HG03064 (cell line): ENCODE data around the gene KCND3.
"Not testable (repeated sequence)": the region's sequence is repeated elsewhere in the genome, so short reads cannot be mapped to it uniquely, and the experiment has no call there.

ENCODE experiments used
- ATAC-seq: cut with Tn5 transposase; IDR thresholded peaks from one replicate; pipeline ENCODE4 v1.9.1; 2021; ENCODE audit warnings: low read depth; ENCODE audit not compliant: unreplicated experiment

KCND3 gene

DNA sequence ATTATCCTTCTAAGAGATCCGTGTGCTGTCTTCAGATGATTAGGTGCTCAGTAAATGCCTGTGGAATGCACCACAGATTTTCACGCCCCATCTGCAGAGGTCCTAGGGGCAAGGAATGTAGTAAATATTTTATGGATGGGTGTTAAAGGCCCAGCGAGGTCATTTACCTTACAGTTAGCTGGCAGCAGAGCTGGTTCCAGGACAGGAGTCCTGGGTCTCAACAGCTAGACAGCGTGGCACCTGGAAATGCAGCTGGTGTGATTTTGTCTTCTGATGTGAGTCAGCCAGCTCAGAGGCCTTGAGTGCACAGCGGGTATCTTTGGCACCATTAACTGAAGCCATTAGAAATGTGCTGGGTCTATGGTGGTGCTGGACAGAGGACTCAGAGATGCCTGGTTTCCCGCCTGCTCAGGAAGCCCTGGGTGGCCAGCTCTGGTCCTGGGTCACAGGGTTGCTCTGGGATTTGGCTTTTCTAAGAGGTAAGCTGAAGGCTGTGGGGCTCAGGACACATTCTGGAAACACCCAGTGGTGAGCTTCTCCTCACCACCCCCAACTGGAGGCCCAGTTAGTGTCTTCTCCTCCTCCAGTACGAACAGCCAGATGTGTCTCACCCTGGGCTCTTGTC is 168.2 kb downstream of the KCND3 start:
- ATAC-seq: no peak

GRCh38 chr1:111819566-111820263 is 169.8 kb downstream of the KCND3 start:
- no peak for ATAC-seq

DNA sequence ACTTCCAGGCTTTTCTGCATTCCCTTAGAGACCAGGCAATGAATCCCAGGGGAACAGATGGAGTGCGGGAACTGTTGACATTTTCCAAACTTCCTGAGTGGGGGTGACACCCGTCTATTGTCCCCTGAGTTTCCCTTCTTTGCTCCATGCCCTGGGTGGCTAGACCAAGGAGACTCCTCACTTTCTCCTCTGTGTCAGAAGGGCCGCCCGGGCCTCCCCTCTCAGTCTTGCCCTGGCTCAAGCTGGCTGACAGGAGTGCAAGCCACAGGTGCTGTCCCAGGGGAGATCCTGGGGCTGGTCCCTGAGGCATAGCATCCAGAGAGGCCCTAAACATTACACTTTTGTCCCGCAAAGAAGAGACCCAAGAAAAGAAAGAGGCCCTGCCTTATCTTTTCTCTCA is 170.9 kb downstream of the KCND3 start:
- ATAC-seq: no peak

DNA sequence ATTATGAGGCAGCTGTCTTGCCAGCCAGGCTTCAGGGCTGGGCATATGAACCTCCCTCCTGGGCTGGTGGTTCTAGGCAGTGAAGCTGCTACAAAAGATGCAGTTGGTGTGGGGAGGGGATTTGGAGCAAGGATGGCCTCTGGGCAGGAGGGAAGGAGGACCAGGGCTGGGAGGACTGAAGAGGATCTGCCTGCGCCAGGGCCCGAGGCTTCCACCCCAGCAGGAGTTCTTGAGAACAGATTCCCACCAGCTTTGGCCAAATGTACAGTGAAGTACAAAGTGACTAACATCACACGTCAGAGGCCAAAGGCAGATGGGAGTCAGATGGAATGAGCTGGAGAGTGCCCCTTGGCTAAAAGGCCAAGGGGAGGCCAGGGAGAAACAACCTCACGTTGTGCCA is 171.4 kb downstream of the KCND3 start:
- ATAC-seq: no peak

DNA sequence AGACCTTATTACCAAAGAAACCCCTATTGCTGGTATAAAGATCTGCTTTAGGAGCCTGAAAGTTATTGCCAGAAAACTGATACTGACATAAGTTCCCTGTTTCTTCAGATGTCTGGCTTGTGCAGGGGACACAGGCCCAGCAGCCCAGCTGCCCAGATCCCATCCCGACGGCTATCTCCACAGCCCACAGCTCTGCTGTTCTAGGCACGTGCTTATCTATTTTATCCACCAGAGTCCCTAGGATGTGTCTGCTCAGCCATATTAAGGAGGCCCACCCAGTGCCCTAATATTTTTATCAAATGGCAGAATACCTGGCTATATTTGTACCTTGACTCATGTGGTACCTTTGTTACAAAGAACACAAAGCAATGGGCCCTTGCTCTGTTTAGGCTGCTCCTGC is 174.8 kb downstream of the KCND3 start:
- no peak for ATAC-seq

DNA sequence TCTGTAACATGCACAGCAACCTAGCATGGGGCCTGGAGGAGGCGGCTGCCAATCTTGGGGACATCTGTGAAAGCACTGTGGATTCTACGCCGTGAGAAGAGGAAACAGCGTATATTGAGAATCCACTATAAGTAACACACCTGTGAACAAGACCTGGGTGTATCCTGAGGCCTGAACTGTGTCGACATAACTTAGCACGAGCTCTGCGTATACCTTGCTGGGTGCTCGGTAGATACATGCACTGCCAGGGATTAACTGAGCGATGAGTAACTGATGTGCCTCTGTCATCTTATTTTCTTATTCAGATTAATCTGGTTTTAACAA is 175.2 kb downstream of the KCND3 start:
- ATAC-seq: no peak

DNA sequence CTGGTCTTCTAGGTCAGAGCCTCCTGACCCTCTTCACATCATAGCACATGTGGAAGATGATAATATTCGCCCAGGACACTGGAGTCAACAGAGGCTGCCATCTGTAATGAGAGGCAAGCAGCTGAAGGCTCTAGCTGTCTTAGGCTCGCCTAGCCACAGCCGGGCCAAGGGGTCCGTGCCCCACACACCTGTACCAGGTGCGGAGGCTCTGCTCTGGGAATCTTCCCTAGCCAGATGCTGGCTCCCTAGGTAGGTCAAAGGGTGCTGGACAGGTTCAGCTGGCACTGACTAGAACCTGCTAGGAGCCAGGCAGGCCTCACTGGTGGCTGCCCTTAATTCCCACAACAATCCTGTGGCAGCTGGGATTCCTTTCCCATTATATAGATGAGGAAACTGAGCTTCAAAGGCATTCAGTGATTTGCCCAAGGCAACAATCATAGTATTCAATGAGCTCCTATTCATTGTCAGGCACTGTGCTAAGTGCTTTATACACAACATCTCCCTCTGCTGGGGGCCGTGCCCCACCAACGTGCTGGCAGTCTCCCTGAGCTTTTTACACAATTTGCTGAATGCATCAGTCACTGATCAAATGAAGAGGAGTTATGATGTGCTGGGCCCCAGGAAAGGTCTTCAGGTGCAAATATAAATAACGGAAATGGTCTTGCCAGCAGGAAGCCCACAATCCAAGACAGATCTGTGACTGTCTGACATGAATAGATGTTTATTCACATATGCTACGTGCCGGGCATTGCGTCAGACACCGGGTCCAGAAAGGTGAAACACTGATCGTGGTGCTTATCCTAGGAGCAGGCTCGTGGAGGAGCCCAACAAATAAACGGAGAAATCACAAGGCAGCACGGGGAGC is 175.8 kb downstream of the KCND3 start:
- no peak for ATAC-seq

GRCh38 chr1:111812306-111812705 is 177.2 kb downstream of the KCND3 start:
- no peak for ATAC-seq

DNA sequence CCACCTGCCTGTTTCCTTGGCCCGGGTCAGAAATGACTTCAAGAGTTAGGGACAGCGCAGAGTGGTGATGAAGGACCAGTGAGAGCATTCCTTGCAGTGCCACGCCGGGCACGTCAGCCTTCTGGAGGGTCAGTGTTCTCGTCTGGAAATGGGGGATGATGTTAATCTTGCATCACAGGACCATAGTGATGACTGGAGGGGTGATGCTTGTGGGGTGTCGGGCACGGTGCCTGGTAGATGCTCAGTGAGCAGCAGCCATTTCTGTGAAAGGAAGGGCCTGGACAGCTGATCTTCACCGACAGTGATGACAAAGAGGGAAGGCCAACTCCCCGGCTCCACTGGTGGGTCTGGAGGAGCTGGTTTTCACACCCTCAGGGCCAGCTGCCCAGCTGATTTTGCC is 177.6 kb downstream of the KCND3 start:
- ATAC-seq: no peak

DNA sequence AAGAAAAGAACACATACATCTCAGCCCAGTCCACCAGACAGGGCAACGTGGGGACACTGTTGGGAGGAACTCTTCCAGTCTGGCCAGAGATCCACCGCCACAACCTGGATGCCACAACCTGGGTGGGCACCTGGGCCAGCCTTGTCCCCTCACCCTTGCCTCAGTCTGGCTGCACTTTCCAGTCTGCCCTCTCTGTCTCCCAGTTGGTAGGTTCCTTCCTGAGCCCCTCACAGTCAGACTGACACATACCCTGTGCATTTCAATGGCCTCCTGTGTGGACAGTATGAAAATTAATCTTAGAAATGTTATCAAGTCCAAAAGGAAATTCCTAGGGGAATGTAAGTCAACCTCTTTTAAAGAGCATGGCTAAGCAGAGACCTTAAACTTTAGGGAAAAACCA is 184.2 kb downstream of the KCND3 start:
- no peak for ATAC-seq

- no peak for ATAC-seq
Observed at GRCh38 chr1:111804776-111805175, 184.7 kb downstream of the KCND3 start.

GRCh38 chr1:111803951-111804350 is 185.5 kb downstream of the KCND3 start:
- no peak for ATAC-seq

GRCh38 chr1:111802984-111803383 is 186.5 kb downstream of the KCND3 start:
- no peak for ATAC-seq

DNA sequence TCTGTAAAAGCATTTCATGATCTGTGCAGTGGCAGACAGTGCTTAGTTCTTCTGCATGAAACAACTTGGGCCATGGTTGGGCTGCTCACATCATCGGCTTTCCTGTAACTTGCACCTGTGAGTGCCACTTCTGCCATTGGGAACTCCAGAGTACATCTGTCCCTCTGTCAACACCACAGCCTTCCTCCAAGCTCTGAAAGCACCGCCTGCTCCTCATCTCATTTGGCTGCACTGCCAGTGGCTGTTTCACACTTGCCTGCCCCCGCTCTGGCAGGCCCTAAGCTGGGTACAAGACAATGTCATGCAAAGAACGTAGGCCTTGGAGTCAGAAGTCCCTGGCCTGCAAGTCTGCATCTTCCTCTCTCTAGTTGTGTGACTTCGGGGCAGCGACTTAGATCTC is 187.4 kb downstream of the KCND3 start:
- ATAC-seq: no peak

- ATAC-seq: no peak
Observed at GRCh38 chr1:111801071-111801850, 188.2 kb downstream of the KCND3 start.

DNA sequence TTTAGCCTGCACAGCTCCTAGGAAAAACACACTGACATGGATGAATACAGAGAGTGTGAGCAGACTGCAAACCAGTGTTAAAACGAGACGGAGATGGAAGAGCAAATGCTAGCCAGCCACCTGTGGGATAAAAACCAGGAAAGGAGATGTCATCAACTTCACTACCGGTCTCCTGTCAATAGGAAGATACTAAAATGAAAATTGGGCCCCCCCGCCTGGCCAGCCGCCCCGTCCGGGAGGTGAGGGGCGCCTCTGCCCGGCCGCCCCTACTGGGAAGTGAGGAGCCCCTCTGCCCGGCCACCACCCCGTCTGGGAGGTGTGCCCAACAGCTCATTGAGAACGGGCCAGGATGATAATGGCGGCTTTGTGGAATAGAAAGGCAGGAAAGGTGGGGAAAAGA is 189.7 kb downstream of the KCND3 start:
- not testable (repeated sequence) for ATAC-seq

DNA sequence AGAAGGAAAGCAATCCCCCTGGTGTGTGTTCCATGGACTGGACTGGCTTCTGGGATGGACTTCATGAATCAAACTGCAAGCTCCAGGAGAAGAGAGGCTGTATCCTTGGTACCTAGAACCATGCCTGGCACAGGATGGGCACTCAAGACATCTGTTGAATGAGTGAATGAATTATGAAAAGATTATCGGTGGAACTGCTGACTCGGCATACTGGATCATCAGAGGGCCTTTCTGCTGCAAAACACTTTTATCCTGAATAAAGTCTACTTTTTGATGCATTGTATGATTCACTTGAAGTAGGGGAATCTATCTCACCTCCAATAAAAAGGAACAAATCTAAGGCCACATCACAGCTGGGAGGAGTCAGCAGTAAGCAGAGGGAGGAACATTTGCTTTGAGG is 190.9 kb downstream of the KCND3 start:
- ATAC-seq: no peak

DNA sequence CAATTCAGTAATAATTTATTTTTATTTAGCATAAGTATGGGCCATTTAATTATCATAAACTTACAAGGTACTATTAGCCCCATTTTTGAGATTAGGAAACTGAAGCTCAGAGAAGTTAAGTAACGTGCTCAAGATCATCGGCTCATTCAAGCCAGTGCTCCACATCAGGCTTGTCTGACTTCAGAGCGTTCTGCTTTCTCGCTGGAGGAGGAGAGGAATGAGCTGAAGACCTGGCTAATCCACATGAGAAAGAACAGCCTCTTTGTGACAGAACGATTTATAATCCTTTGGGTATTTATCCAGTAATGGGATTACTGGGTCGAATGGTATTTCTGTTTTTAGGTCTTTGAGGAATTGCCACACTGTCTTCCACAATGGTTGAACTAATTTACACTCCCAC is 194.1 kb downstream of the KCND3 start:
- no peak for ATAC-seq

DNA sequence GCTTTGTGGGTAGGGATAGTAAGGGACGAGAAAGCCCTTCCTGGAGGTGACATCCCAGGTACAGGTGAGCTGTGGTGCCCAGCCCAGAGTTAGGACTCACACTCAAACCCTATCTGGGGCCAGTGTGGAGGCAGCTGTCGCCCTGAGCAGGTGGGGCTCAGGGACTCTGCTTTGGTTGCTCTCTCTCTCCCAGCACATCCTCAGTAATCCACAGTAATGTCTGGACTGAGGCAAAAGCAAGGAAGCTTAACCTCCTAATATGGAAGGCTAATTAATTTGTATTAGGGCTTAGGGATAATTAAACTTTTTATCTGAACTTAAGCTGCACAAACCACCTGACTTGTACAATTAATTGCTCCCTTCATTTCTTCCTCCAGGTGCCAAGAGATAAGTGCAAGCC is 195.5 kb downstream of the KCND3 start:
- no peak for ATAC-seq

DNA sequence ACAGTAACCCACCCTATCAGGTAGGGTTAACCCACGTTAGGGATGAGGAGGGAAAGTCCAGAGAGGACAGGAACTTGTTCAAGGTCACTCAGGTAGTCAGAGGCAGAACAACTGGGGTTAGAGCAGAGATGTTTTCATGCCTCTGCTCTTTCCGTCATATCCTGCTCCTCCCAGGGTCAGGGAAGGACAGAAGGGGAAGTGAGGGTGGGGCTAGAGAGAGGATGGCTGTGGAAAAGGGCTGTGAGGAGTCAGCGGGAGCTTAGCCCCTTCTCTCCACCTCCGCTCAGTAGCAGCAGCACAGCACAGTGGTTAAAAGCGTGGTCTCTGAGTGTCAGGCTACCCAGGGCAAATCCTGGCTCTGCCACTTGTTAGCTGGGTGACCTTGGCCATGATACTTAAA is 197.2 kb downstream of the KCND3 start:
- no peak for ATAC-seq

GRCh38 chr1:111791776-111792175 is 197.7 kb downstream of the KCND3 start:
- ATAC-seq: no peak
